C4-2B (cell line): Measurements from ENCODE around the gene NPTX1.

Experiments used
- CTCF ChIP-seq: fragments of 450-650 bp; conservative IDR thresholded peaks from 2 replicates; pipeline ENCODE4 v1.5.1; 2017; ENCODE audit warnings: mild to moderate bottlenecking
- ZFX ChIP-seq: fragments of 450-650 bp; IDR thresholded peaks from 2 replicates; pipeline ENCODE4 v1.6.1; 2017

DNA sequence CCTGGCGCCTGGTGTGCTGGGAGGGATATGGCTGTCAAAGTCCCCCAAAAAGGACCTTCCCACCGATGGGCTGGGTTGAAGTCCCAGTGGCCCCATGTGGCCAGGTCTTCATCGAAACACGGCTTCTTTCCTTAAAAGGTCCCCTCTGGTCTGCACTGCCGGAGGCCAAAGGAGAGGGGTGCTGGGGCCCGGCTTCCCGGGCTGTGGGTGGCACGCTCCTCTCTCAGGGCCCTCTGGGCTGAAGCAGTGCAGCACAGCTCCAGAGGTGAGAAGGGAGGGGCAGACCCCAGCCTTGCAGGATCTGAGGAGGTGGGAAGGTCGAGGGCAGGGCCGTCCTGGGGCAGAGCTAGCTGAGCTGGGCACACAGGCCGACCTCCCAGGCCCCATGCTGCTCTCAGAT is 6.7 kb downstream of the NPTX1 start:
- no peak for TF ChIP-seq CTCF
- TF ChIP-seq ZFX: no peak
